ENCODE results near the gene WWOX.

DNA sequence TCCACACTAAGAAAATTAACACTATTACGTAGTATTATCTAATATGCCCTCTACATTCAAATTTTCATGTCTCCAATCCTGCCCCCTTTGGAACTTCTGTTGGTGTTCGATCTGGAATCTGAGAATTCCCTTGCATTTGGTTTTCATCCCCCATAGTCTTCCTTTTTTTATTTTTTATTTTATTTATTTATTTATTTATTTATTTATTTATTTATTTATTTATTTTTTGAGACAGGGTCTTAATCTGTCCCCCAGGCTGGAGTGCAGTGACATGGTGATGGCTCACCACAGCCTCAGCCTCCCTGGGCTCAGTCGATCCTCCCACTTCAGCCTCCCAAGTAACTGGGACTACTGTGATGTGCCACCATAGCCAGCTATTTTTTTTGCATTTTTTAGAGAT lies 911.8 kb downstream of the WWOX start:
- no peak for TF ChIP-seq POLR2A (IDR thresholded peaks at IDR 0.05; ENCODE audit: low read depth, low read length)
- no peak for TF ChIP-seq POU2F2 (IDR thresholded peaks at IDR 0.05; ENCODE audit: low read depth, low read length)
- no peak for TF ChIP-seq PAX5 (IDR thresholded peaks at IDR 0.05; ENCODE audit: insufficient read depth, low read length, severe bottlenecking)
- no peak for TF ChIP-seq POLR2AphosphoS5 (IDR thresholded peaks at IDR 0.05; ENCODE audit: low read depth, low read length)

Data from GM12891 (cell line).